Endothelial cell of umbilical vein (primary cell): ENCODE results near the gene PDHB.

Experiments
- EZH2 ChIP-seq: IDR thresholded peaks from 2 replicates; pipeline ENCODE4 v1.6.1; 2012; ENCODE audit warnings: borderline replicate concordance, low read depth, mild to moderate bottlenecking, moderate library complexity, low read length, inconsistent platforms; ENCODE audit not compliant: severe bottlenecking
- MAX ChIP-seq: IDR thresholded peaks from 2 replicates; pipeline ENCODE4 v1.6.1; 2011; ENCODE audit not compliant: insufficient read depth, insufficient read length
- TF ChIP-seq, protein P1 (sequence below), 2 donors: IDR thresholded peaks; 1 replicate in 1 of 2; 2 replicates in 1 of 2; pipeline ENCODE4 v1.5.1; 2011; ENCODE audit warnings: low read length in 2 of 2, mild to moderate bottlenecking in 2 of 2, moderate library complexity in 2 of 2, control low read depth in 1 of 2, inconsistent platforms in 1 of 2, low read depth in 1 of 2; ENCODE audit not compliant: insufficient read depth in 1 of 2; ENCODE audit errors: extremely low read depth in 1 of 2

DNA sequence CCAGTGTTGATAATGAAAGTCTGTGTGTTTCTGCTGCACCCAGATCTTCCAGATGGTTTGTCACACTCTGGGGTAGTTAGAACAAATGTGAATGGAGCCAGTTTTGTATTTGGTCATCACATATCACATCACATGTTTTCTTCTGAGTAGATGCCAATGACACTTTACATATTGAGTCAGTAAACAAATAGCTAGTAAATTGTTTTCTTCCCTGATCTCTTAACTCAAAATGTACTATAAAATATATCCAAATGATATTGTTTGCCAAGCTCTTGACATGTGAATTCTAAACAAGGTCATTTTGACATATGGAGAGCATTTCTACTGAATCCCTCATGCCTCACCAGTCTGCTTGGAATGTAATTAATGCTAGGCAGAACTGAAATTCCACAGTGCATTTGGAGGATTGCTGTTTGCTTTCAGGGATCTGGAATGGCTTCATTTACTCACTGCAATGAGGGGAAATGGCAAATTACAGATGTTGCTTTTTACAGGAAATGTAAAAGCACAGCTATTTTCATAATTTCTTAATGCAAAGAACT lies 45.0 kb downstream of the PDHB start:
- TF ChIP-seq, protein P1, sequence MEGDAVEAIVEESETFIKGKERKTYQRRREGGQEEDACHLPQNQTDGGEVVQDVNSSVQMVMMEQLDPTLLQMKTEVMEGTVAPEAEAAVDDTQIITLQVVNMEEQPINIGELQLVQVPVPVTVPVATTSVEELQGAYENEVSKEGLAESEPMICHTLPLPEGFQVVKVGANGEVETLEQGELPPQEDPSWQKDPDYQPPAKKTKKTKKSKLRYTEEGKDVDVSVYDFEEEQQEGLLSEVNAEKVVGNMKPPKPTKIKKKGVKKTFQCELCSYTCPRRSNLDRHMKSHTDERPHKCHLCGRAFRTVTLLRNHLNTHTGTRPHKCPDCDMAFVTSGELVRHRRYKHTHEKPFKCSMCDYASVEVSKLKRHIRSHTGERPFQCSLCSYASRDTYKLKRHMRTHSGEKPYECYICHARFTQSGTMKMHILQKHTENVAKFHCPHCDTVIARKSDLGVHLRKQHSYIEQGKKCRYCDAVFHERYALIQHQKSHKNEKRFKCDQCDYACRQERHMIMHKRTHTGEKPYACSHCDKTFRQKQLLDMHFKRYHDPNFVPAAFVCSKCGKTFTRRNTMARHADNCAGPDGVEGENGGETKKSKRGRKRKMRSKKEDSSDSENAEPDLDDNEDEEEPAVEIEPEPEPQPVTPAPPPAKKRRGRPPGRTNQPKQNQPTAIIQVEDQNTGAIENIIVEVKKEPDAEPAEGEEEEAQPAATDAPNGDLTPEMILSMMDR (IDR thresholded peaks at IDR 0.05; ENCODE audit: extremely low read depth in 1 of 2, insufficient read depth in 1 of 2, low read depth in 1 of 2, low read length in 2 of 2), result no peak
- TF ChIP-seq EZH2 (no peak), MAX (no peak)
